ENCODE measurements around the gene KRT76. TPM values are rescaled to one million over a fixed set of nuclear protein-coding genes. Genes with fewer than 3 reads are reported as not detected.

The KRT76 gene
- total RNA-seq, 1 donor from 2014 or later, result not detected

- DNase-seq, result no peak
Measured at GRCh38 chr12:52813203-52813819, 36.2 kb upstream of the KRT76 start.

GRCh38 chr12:52812749-52813148 is 35.6 kb upstream of the KRT76 start:
- DNase-seq, result no peak

DNA sequence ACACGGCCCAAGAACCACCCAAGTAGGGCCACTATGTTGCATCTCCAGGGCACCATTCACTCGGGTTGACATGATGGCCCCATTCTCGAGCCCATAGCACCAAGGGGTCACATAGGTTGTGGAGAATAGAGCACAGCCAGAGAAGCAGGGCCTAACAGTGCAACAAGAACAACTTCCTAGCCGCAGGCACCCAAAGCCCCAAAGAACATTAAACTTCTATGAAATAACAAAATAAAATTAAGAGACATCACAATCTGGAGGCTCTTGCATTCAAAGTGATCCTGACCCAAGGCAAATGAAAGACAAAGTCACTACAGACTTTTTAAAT is 34.9 kb upstream of the KRT76 start:
- DNase-seq, result no peak

GRCh38 chr12:52811191-52812072 is 34.3 kb upstream of the KRT76 start:
- no peak for DNase-seq

GRCh38 chr12:52810554-52810953 is 33.4 kb upstream of the KRT76 start:
- DNase-seq, result no peak

- no peak for DNase-seq
Measured at GRCh38 chr12:52809166-52809565, 32.0 kb upstream of the KRT76 start.

DNA sequence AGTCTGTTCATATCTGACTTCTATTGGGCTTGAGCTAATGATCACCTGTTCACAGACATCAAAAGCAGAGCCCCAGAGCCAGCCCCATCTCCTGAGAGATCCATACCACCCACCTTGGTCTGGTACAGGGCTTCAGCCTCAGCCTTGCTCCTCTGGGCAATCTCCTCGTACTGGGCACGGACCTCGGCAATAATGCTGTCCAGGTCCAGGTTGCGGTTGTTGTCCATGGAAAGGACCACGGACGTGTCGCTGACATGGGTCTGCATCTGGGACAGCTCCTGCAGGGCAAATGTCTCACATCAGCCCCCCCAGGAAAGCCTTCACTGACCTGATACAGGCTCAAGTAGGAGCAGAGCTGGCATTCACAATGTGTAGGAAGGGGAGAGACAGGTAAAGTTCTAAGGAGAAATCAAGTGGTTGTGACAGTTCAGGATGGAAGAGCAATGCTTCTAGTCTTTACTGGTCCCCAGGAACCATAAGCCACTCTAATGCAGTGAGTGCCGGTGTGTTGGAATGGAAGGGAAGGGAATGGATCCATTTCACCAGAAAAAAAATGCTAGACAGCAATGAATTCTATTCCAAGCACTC is 31.5 kb upstream of the KRT76 start:
- DNase-seq, result no peak

GRCh38 chr12:52807544-52808470 is 30.7 kb upstream of the KRT76 start:
- DNase-seq, result no peak

DNA sequence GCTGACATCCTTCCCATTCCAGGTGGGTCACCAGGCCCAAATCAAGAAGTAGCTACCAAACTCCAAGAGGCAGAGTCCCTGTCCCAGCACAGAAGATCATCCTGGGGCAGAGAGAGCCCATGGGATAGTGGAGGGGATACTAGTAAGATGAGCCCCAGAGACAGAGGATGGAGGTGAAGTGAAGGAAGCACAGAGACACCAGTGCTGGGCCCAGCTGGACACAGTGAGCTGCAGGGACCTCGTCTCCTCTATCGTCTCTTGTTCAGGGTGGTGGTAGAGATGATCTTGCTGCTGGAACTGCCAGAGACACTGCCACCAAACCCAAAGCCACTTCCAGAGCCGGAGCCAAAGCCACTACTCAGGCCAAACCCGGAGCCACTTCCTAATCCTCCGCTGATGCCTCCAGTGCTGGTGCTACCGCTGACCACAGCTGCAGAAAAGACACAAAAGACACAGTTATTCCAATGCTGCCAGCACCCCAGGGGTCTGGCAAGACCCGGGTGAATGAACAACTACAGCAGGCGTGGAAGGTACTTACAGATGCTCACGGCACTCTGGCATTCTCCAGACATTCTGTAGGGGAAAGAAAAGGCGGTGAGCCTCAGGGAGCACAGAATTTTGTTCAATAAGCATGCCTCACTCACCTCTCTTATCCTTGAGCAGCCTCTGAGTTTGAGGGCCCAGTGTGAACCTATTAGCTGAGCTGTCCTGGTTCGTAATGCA is 29.8 kb upstream of the KRT76 start:
- no peak for DNase-seq

DNA sequence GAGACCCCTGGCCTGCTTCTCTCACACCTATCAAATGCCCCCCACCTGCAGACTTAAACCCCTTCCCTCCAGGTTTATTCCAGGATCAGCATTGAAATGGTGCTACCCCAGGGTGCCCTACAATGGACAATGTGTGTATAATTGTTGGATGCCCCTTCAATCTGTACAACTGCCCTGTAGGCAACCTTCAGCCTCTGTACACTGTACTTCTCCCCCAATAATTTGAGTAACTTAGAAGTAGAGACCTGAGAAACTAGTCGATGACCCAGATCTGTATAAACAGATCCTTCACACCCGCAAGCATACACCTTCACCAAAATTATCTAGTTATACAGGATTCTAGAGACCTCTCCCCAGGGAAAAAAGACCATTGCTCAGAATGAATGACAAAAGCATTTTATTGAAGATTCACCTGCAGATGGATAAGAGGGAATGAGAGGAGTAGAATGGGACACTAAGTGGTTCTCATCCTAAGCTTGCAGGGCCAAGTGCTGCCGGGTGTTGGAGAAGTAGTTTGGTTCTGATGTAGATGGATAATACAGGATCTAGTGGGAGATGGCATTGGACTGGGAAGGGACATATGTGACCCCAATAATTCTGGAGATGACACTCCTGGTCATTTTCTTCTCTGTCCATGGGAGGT is 29.1 kb upstream of the KRT76 start:
- no peak for DNase-seq

- DNase-seq, result no peak
Measured at GRCh38 chr12:52805739-52806138, 28.6 kb upstream of the KRT76 start.

GRCh38 chr12:52805000-52805399 is 27.9 kb upstream of the KRT76 start:
- DNase-seq, result no peak

GRCh38 chr12:52802442-52802841 is 25.3 kb upstream of the KRT76 start:
- DNase-seq, result no peak

DNA sequence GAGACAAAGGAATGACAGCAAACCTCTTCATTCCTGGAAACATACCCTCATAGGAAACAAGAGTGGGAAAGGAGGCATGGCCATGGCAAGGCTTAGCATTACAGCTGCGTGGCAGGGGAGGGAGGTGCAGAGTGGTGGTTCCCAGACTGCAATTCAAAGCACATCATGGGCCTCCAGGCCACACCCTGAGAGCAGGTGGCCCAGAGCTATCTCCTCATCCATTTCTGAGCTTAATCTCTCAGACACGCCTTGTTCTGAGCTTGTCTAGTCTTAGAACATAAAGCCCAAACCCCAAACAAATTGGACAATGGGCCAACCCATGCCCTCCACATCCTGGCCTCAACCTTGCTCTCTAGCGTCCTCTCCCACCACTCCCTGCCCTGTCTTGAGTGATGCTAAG is 24.6 kb upstream of the KRT76 start:
- DNase-seq, result no peak

DNA sequence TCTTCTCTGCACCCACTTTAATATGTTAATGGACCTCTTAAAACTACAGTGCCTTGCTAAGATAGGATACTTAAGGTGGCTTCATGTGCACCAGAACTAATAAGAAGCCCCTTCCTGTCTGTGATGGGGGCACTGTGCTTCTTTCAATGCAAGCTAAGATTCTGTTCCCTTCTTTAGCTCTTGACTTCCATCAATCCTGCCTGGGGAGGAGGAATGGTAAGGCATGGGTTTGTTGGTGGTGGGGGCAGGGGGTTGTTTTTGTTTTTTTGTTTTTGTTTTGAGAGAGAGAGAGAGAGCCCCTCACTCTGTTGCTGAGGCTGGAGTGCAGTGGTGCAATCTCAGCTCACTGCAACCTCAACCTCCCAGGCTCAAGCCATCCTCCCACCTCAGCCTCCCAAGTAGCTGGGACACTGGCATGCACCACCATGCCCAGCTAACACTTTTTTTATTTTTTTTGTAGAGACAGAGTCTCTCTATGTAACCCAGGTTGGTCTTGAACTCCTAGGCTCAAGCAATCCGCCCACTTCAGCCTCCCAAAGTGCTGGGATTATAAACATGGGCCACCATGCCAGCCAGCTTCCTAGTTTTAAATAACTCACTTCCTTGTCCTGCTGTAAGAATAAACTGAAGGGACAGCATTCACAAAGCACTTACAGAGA is 23.2 kb upstream of the KRT76 start:
- DNase-seq, result no peak

DNA sequence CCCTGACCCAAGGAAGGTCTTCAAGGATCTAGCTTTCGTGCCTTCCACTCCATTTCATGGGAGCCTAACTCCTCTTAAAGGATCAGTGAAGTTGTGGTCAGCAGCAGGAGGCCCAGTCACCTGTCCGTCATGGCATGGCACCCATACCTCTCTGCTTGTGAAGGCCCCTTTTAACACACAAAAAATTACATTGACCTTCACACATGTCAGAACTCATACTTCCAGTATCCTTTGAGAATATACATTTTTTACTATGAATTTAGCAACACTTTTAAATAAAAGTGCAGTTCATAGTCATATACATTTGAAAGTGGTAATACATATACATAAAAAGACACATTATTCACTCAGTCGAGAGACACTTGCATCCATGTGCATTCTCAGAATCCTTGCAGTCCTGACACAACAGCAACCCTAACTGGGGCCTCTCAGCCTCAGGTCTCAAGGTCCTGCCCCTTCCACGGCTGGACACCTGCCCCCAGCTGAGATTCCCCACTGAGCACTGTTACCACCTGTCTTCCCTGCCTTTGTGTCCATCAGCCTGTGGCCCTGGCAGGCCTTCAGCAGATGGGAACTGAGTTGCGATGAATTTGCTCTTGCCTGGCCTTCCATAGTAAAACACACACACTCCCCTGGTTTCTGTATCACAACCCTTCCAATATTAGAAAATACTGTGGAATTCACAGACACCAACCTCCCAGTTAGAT is 22.5 kb upstream of the KRT76 start:
- no peak for DNase-seq

DNA sequence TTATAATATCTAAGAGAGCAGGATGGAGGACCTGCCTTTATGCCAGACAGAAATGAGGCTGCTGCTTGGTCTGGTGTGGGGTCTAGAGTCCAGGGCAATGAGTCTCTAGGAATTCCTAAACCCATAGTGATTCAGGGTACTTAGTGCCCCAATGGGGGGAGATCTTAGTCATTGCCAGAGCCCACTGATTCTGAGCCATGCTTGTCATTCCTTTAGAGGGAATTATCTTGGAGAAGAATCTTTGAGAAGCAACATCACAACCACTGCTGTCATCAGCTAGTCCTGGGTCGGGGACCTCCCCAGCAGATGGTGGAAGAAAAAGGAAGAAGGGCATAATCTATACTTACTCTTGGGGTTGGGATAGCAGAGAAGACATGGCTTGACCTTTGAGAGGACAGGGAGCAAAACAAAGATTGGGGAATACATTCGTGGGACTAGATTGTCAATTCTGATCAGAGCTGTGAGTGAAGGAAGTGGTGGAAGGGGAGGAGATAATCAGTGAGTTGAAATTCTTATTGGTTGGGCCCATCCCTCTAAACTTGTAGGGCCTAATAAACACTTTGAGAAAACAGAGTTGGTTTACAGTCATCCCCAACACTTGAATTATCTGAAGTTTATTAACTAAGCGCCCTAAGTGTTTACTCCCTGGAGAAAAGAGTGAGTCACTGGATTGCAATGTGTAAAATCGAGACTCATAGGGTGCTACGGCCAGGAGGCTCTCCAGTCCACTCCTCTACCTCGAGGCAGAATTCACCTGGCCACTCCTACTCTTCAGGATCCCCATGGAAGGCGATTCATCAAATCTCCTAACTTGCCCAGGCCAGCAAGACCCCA is 21.7 kb upstream of the KRT76 start:
- no peak for DNase-seq

GRCh38 chr12:52798003-52798670 is 21.0 kb upstream of the KRT76 start:
- DNase-seq, result no peak

- DNase-seq, result no peak
Measured at GRCh38 chr12:52797529-52797894, 20.4 kb upstream of the KRT76 start.
